H1 (cell line): ENCODE data around the gene FREM2. TPM values are rescaled to one million over a fixed set of nuclear protein-coding genes. Genes with fewer than 3 reads are reported as not detected.

Experiments used
- POLR2AphosphoS5 ChIP-seq: IDR thresholded peaks from 2 replicates; pipeline ENCODE4 v1.6.1; 2011; ENCODE audit warnings: low read depth, low read length
- SIX5 ChIP-seq: IDR thresholded peaks from 2 replicates; pipeline ENCODE4 v1.6.1; 2011; ENCODE audit warnings: mild to moderate bottlenecking, low read depth, low read length
- YY1 ChIP-seq: IDR thresholded peaks from 2 replicates; pipeline ENCODE4 v1.6.1; 2011; ENCODE audit warnings: low read depth, mild to moderate bottlenecking, low read length
- polyA plus RNA-seq, 7 experiments: library from polyadenylated mRNA; depleted of rRNA in 3 of 7; stranded (reverse) in 5 of 7; unstranded in 2 of 7; fragments of >200 nt in 5 of 7; fragments of 200-250 nt in 2 of 7; gene quantifications; 1 replicate in 5 of 7; 2 replicates in 1 of 7; 4 replicates in 1 of 7; pipeline versions ENCODE4 v1.2.1 to v1.2.3, GENCODE V29; 2011 to 2013; ENCODE audit warnings: missing spikeins in 2 of 7, mixed read lengths in 2 of 7
- total RNA-seq: library from RNA; stranded (reverse); fragmentation: NEBNext Ultra II Directional; extraction: Animal tissue kit (Norgen Biotek cat#: 25700); gene quantifications from 2 replicates; pipeline ENCODE4 v1.2.1, GENCODE V29; 2021
- TF ChIP-seq, protein P1 (sequence below): IDR thresholded peaks from 2 replicates; pipeline ENCODE4 v1.6.1; 2011; ENCODE audit warnings: low read depth, mild to moderate bottlenecking, low read length; ENCODE audit not compliant: insufficient read depth

The FREM2 gene
- total and polyA plus RNA-seq, 2 of the 8 experiments (the other 6 are each of a cell fraction or from before 2014, with no cell fraction given): 11.6 to 22.8 TPM

DNA sequence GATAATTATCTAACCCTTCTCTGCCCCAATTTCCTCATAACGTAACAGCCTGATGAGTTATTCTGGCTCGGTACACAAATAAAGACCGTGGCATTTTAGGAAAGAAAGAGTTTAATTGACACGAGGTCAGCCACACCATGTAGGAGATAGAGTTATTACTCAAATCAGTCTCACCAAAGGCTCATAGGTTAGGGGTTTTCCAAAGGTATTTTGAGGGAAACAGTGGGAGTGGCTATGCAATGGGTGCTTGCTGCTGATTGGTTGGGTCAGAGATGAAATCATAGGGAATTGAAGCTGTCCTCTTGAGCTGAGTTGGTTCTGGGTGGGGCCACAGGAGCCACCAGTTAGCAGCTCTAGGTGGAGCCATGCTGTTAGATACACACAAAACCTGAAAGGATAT is 137.5 kb downstream of the FREM2 start (continued):
- TF ChIP-seq, protein P1, sequence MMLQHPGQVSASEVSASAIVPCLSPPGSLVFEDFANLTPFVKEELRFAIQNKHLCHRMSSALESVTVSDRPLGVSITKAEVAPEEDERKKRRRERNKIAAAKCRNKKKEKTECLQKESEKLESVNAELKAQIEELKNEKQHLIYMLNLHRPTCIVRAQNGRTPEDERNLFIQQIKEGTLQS: no peak
- no peak for TF ChIP-seq SIX5
- TF ChIP-seq YY1: no peak
- no peak for TF ChIP-seq POLR2AphosphoS5
